LNCAP (cell line): ENCODE results near the gene PKIG.

Experiments
- TF ChIP-seq, protein P1 (sequence below): fragments of 450-650 bp; IDR thresholded peaks from 2 replicates; pipeline ENCODE4 v1.5.1; 2017; ENCODE audit warnings: mild to moderate bottlenecking

PKIG gene

GRCh38 chr20:44573501-44573869, 8.9 kb upstream of the PKIG start:
- TF ChIP-seq, protein P1, sequence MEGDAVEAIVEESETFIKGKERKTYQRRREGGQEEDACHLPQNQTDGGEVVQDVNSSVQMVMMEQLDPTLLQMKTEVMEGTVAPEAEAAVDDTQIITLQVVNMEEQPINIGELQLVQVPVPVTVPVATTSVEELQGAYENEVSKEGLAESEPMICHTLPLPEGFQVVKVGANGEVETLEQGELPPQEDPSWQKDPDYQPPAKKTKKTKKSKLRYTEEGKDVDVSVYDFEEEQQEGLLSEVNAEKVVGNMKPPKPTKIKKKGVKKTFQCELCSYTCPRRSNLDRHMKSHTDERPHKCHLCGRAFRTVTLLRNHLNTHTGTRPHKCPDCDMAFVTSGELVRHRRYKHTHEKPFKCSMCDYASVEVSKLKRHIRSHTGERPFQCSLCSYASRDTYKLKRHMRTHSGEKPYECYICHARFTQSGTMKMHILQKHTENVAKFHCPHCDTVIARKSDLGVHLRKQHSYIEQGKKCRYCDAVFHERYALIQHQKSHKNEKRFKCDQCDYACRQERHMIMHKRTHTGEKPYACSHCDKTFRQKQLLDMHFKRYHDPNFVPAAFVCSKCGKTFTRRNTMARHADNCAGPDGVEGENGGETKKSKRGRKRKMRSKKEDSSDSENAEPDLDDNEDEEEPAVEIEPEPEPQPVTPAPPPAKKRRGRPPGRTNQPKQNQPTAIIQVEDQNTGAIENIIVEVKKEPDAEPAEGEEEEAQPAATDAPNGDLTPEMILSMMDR: no peak

- TF ChIP-seq, protein P1: no peak
Measured at GRCh38 chr20:44574372-44574771, 8.0 kb upstream of the PKIG start.

DNA sequence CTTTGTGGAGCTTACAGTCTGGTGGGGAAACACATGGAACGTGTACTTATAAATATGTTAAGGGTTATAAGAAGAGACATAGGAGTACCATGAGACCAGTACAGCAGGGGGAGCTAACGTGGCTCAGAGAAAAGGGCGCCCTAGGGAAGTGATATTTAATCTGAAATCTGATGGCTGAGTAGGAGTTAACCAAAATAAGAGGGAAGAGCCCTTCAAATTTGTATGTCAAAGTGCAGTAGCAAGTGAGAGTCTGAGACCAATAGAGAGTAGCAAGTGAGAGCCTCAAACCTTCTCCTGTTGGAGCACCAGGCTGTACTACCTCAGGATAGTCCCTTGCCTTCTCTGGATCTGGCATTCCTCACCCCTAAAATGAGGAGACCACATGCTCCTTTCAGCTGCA, 6.1 kb upstream of the PKIG start:
- TF ChIP-seq, protein P1: no peak

DNA sequence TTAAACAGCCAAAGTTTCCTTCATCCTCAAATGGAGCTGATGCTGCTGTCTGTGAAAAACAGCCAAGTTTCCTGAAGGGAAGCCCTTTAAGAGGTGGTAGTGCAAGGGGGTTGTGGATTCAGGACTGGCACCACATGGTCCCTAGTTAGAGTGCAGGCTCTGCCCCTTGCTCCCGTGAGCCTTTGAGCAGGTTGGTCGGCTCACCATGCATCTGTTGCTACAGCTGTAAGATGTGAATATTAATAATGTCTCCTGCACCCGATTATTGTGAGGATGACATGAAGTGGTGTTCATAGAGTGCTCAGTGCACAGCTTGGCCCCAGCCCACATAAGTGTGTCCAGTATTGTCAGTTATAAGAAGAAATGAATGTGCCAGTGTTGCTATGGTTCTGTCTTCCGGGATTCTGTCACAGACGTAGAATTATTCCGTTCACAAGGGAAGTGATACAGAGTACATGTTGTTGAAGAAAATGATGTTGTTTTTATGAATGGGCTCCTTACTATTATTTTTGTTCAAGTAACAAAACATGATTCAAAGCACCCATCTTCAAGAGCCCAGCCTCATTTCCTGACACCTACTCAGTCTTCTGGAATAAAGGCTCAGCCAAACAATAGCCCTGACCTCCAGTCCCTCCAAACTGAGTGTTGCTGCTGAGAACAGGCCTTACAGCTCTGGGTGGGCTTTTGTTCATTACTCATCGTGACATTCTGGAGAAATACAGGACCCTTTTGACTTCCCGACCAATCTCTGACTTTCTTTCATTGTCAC, 2.9 kb upstream of the PKIG start:
- TF ChIP-seq, protein P1: no peak

- TF ChIP-seq, protein P1: no peak
Measured at GRCh38 chr20:44580581-44581268, 1.7 kb upstream of the PKIG start.

DNA sequence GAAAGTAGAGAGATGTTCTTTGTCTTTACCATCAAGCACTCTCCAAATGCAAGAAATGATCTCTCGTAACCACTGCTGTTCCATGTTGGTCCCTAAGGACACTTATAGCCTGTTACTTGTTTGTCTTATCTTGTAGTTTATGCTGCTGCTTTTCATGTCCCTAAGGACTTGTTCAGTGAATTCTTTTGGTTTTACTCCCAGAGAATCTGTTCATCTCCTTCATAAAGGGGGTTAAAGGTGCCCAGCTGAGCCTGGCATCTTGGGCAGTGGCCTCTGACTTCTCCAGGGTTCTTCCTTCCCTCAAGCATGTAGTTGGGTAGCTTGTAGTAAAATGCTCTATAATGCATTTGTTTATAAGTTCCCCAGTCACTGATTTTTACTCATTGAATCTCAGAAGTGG, 864 bp upstream of the PKIG start:
- TF ChIP-seq, protein P1: no peak

- TF ChIP-seq, protein P1: no peak
Measured at GRCh38 chr20:44583157-44583556, 778 bp downstream of the PKIG start.
